ENCODE measurements around the gene ATAD3C.
A peak's percentile ranks its signal among the peaks of the same experiment; 100 is the strongest.
"Not testable (repeated sequence)": the region's sequence is repeated elsewhere in the genome, so short reads cannot be mapped to it uniquely, and the experiment has no call there.

ATAD3C gene

DNA sequence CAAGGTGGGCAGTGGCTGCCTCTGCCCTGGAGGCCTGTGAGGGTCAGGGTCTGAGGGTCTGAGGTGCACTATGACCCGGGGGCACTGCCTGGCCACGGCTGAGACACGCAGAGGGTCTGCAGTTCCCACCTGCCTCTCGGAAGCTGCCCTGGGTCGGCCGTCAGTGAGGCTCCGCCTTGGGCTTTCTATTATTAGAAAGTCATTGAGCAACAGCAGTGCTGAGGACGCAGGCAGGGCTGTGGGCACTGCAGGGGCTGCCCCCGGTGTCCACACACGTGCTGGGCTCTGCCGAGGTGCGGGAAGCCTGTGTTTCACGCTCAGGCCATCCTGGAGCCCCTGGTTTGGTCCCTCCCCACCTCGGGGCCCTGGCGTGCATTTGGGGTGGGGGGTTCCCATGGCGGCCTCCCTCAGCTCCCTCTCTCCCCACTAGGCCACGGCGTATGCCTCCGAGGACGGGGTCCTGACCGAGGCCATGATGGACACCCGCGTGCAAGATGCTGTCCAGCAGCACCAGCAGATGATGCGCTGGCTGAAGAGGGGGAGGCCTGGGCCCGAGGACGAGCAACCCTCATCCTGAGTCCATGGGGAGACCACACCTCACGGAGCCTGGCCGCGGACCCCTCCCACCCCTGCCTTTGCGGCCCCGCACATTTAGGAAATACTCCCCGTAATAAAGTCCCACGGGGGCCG is 59.4 kb downstream of the ATAD3C start:
- DNase-seq (ENCODE audit: low spot score) = not testable (repeated sequence)

DNA sequence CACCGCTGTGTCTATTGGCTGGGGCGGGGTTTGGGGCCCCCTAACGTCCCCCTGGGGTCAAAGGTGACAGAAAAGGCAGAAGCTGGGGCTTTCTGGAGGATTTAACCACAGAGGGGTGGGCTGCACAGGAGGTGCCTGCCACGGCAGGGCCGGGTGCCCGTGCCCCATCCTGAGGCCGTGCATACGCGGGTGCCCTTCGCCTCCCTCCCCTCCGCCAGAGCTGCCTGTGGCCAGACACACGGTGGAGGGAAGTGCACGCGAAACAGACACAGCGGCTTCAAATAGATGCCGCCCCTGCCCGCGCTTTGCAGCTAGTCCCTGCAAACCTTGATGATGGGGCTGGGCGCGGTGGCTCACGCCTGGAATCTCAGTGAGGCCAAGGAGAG is 60.0 kb downstream of the ATAD3C start:
- not testable (repeated sequence) for DNase-seq (ENCODE audit: low spot score)

DNA sequence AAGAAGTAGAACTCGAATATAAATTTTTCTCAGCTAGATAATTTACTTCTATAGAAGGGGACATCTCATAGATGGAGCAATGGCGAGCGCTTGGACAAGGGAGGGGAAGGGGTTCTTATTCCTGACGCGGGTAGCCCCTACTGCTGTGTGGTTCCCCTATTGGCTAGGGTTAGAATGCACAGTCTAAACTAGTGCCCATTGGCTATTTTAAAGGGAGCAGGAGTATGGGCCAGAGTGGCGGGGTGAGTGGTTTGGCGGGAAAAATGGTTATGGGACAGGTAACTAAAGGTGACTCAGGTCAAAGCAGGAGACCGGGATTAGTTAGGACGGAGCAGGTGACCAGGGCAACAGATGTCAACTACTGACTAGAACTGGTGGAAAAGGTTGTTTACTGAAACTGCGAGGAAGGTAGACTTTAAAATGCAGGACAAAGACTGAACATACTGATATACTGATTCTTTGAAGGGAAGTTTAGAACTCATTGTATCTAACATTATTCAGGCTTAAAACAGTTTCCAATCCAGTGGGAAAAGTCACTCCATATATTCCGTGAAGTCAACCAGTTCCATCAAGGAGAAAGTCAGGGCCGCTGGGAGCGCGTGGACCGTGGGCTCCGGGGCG is 61.5 kb downstream of the ATAD3C start:
- peak; percentile 14 for DNase-seq (ENCODE audit: low spot score)

DNA sequence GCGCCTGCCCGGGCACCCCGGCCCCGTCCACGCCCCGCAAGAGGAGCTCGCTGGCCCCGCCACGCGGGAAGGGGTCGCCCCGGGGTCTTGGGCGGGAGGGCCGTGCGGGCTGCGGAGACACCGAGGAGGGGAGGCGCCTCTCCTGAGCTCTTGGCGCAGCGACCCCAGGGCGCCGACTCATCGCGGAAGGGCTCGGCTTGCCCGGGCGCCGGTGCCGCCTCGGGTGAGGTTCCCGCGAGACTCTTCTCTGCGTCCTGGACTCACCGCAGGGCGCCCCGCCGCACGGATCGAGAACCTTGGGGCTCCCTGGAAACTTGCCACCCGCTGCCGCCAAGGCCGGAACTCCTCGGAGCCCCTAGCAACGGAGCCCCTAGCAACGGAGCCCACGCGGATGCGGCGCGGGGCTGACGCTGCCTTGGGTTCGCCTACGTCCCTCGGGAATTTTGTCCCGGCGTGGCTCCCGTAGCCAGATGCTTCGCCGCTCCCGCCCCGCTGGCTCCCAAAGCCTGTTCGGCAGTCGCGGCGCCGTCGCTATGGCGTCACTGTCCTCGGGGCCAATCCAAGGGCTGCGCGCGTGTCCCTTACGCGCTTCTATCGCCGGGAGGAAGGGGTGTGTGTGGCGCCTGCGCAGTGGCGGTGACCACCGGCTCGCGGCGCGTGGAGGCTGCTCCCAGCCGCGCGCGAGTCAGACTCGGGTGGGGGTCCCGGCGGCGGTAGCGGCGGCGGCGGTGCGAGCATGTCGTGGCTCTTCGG is 62.2 kb downstream of the ATAD3C start, which contains the start of gene ATAD3A:
ATAD3A (plus strand) TSS at position 630 of the 753 bp plus-strand sequence; CDS start at position 737, 107 bp downstream.
- DNase-seq (ENCODE audit: low spot score) = peak; percentile 95

DNA sequence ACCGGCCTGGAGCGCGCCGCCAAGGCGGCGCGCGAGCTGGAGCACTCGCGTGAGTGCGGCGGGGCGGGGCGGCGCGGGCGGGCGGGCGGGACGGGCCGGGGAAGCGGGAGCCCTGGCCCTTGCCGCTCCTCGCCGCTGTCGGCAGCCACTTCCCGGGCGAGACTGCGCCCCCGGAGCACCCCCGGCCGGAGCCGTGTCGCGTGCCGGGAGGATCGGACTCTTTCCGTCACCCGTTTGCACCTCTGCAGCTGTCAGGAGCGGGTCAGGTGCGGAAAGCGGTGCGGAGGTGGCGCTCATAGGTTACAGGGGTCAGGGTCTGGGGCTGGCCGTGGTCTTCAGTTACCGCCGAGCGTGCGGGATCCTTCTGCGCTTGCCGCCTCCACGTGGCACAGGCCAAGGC is 62.9 kb downstream of the ATAD3C start:
- DNase-seq (ENCODE audit: low spot score) = not testable (repeated sequence)

DNA sequence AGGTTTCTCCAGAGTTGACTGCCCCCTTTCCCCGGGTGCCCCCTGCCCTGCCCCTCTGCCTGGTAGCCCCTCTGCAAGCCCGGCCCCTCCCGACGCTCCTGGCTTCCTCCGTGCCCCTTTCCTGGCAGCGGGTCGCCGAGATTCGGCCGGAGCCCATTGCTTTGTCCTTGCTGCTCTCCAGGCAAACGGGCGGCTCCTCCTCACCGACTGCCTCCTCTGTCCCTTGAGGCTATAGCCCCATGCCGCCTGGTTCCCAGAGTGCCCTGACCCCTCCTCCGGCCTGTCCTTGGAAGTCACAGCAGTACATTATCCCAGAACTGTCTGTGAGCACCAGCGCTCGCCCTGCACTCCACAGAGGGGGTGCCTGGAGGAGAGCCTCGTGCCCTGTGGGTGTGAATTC is 64.2 kb downstream of the ATAD3C start:
- not testable (repeated sequence) for DNase-seq (ENCODE audit: low spot score)

DNA sequence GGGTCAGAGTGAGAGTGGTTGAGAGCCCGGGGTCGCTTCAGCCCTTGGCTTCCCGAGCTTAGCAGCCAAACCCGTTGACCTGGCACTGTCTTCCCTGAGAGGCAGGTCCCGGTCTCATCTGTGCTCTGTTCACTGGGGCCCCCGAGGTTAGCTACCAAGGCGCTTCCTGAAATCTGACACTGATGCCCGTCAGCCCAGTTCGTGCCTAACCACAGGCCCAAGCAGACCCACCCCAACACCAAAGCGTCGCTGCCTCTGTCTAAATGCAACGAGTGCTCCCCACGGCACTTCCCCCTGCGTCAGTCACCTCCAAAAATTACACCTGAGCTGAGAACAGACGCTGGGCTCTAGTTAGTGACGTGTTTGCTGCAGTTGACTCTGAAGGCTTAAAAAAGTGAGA is 64.9 kb downstream of the ATAD3C start:
- not testable (repeated sequence) for DNase-seq (ENCODE audit: low spot score)

DNA sequence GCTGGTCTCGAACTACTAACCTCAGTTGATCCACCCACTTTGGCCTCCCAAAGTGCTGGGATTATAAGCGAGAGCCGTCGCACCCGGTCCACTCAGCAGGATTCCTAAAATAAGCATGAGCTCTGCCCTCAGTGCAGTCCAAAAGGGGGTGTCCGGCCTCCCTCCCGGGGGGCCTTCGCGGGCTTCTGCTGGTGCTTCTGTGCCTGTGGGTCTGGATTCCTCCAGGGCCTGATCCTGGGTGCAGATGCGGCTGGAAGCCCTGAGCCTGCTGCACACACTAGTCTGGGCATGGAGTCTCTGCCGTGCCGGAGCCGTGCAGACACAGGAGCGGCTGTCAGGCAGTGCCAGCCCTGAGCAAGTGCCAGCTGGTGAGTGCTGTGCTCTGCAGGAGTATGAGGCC is 67.4 kb downstream of the ATAD3C start:
- DNase-seq (ENCODE audit: low spot score) = not testable (repeated sequence)

DNA sequence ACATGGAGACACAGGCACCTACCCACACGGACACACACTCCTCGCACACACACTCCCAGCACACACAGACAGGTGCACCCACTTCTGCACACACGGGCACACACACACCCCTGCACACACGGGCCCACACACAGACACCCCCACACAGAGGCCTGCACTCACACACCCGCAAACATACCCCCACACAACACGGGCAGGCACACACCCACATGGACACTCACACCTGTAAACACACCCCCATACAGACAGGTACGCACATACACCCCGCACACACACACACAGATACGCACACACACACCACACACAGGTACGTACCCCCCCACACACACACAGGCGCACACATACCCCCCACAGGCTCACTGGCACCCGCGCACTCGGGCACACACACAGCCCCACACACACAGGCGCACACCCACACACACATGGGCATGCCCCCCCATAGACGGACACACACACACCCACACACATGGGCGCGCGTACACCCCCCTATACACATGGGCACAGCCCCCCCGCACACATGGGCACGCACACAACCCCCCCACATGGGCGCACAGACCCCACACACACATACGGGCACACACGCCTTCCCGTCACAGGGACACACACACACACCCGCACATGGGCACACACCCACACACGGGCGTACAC is 68.6 kb downstream of the ATAD3C start:
- DNase-seq (ENCODE audit: low spot score) = no peak

DNA sequence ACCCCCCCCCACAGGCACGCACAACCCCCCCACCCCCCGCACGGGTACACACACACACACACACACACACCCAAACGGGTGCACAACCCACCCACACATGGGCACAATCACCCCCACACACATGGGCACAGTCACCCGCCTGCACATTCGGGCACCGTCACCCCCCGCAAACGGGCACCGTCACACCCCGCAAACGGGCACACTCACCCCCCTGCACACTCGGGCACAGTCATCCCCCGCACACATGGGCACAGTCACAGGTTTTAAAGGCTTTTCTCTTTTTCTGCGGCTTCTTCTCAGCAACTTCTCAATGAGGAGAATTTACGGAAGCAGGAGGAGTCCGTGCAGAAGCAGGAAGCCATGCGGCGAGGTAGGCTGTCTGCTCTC is 69.1 kb downstream of the ATAD3C start:
- not testable (repeated sequence) for DNase-seq (ENCODE audit: low spot score)
